HepG2 (cell line): ENCODE measurements around the gene CCDC82. TPM values are rescaled to one million over a fixed set of nuclear protein-coding genes. Genes with fewer than 3 reads are reported as not detected.

Experiments used
- AHDC1 ChIP-seq: sonication (generic); formaldehyde crosslinking; IDR thresholded peaks from 2 replicates; pipeline ENCODE4 v1.5.1; 2020; ENCODE audit warnings: mild to moderate bottlenecking, missing genetic modification reagents, borderline replicate concordance
- DPF2 ChIP-seq: sonication (generic); formaldehyde crosslinking; IDR thresholded peaks from 2 replicates; pipeline ENCODE4 v1.4.0; 2020; ENCODE audit warnings: mild to moderate bottlenecking, low read depth, missing genetic modification reagents, borderline replicate concordance
- HNRNPK ChIP-seq: fragments of 200-400 bp; formaldehyde crosslinking; IDR thresholded peaks from 2 replicates; pipeline ENCODE4 v1.6.1; 2018; ENCODE audit warnings: low read length, low read depth, moderate library complexity, mild to moderate bottlenecking; ENCODE audit not compliant: poor library complexity, severe bottlenecking
- KAT7 ChIP-seq: IDR thresholded peaks from 2 replicates; pipeline ENCODE4 v1.6.1; 2018; ENCODE audit warnings: borderline replicate concordance, missing compliant biosample characterization
- MIXL1 ChIP-seq: IDR thresholded peaks from 2 replicates; pipeline ENCODE4 v1.6.1; 2016
- MTA1 ChIP-seq: sonication (generic); formaldehyde crosslinking; IDR thresholded peaks from 2 replicates; pipeline ENCODE4 v1.4.0; 2020; ENCODE audit warnings: missing genetic modification reagents, mild to moderate bottlenecking, borderline replicate concordance
- MYPOP ChIP-seq: sonication (generic); formaldehyde crosslinking; IDR thresholded peaks from 2 replicates; pipeline ENCODE4 v1.8.1; 2023; ENCODE audit warnings: mild to moderate bottlenecking, moderate library complexity, missing genetic modification reagents
- NONO ChIP-seq, 2 experiments: fragments of 450-650 bp in 1 of 2; sonication (generic) in 1 of 2; formaldehyde crosslinking in 1 of 2; IDR thresholded peaks in 1 of 2; conservative IDR thresholded peaks in 1 of 2; 2 replicates each; pipeline versions ENCODE4 v1.6.1 to v1.8.0; 2017 to 2022; ENCODE audit warnings: mild to moderate bottlenecking in 1 of 2, missing genetic modification reagents in 1 of 2, moderate library complexity in 1 of 2
- RXRA ChIP-seq: sonication (generic); formaldehyde crosslinking; IDR thresholded peaks from 2 replicates; pipeline ENCODE4 v1.5.1; 2020; ENCODE audit warnings: missing genetic modification reagents
- ZBTB38 ChIP-seq: sonication (generic); formaldehyde crosslinking; IDR thresholded peaks from 2 replicates; pipeline ENCODE4 v1.5.1; 2020; ENCODE audit warnings: mild to moderate bottlenecking, missing genetic modification reagents
- ZNF710 ChIP-seq: sonication (generic); formaldehyde crosslinking; IDR thresholded peaks from 2 replicates; pipeline ENCODE4 v1.5.0; 2020; ENCODE audit warnings: mild to moderate bottlenecking, missing genetic modification reagents, borderline replicate concordance
- ZNF784 ChIP-seq: sonication (generic); formaldehyde crosslinking; IDR thresholded peaks from 2 replicates; pipeline ENCODE4 v1.5.1; 2020; ENCODE audit warnings: missing genetic modification reagents, mild to moderate bottlenecking, borderline replicate concordance
- polyA plus RNA-seq, 8 experiments: library from polyadenylated mRNA; depleted of rRNA in 3 of 8; stranded (reverse) in 7 of 8; unstranded in 1 of 8; fragments of >200 nt; fragmentation: Illumina TruSeq in 4 of 8; extraction: Trizol in 4 of 8; gene quantifications; 2 replicates each; pipeline versions ENCODE4 v1.2.1 to v1.2.3, GENCODE V29; 2011 to 2016; ENCODE audit warnings: low read depth in 4 of 8, missing spikeins in 1 of 8, mixed read lengths in 1 of 8; ENCODE audit not compliant: insufficient read depth in 1 of 8
- total RNA-seq, 5 experiments: library from RNA; depleted of rRNA; stranded (reverse); fragments of >200 nt; fragmentation: Illumina TruSeq; extraction: Trizol; gene quantifications; 2 replicates each; pipeline ENCODE4 v1.2.3, GENCODE V29; 2016; ENCODE audit warnings: low read depth in 1 of 5

CCDC82 gene
- total and polyA plus RNA-seq, 2 of the 13 experiments (the other 11 are each of a cell fraction or from before 2014, with no cell fraction given) = 19.7 to 25.7 TPM

GRCh38 chr11:96338910-96339705 is 50.6 kb downstream of the CCDC82 start (continued):
- 0 out of 2 replicates have a peak, but pooled peaks have one; percentile 25 for TF ChIP-seq KAT7
- TF ChIP-seq ZNF710 = no peak; the same call in 1 of the 2 replicates
- TF ChIP-seq ZNF784 (CRISPR knock-in tag) = 0 out of 2 replicates have a peak, but pooled peaks have one; percentile 16
- TF ChIP-seq NONO (IDR thresholded peaks at IDR 0.05) = no peak
- no peak for TF ChIP-seq NONO (CRISPR knock-in tag; conservative IDR thresholded peaks at IDR 0.05)
- peak; percentile 39; the same call in 1 of the 2 replicates for TF ChIP-seq AHDC1
- TF ChIP-seq MYPOP (CRISPR knock-in tag) = no peak
- 0 out of 2 replicates have a peak, but pooled peaks have one; percentile 31 for TF ChIP-seq RXRA
- no peak for TF ChIP-seq HNRNPK
- no peak for TF ChIP-seq ZBTB38 (CRISPR knock-in tag)
- peak; percentile 55; the same call in 1 of the 2 replicates for TF ChIP-seq DPF2 (CRISPR knock-in tag)
- peak; percentile 8; the same call in 1 of the 2 replicates for TF ChIP-seq MIXL1 (CRISPR knock-in tag)
- peak; percentile 56; the same call in 1 of the 2 replicates for TF ChIP-seq MTA1 (CRISPR knock-in tag)
